Liver (tissue), 9 donors: ENCODE measurements around the gene RIMBP2. TPM values are rescaled to one million over a fixed set of nuclear protein-coding genes. Genes with fewer than 3 reads are reported as not detected.

Experiments used
- DNase-seq: peaks from one replicate; pipeline ENCODE4 v3.0.0-alpha.2; 2017; ENCODE audit warnings: low spot score
- H3K27ac ChIP-seq, 2 donors: one replicate each; pipeline ENCODE4 v1.7.0; 2013; ENCODE audit warnings: inconsistent platforms in 2 of 2, low read length in 2 of 2, control low read depth in 1 of 2, low read depth in 1 of 2, mild to moderate bottlenecking in 1 of 2
- H3K27me3 ChIP-seq, 4 donors: one replicate each; pipeline versions ENCODE4 v1.6.1 to v1.7.0; 2013; ENCODE audit warnings: low read length in 3 of 4, inconsistent platforms in 1 of 4, mild to moderate bottlenecking in 1 of 4, moderate library complexity in 1 of 4; ENCODE audit not compliant: control insufficient read depth in 4 of 4, insufficient read depth in 4 of 4
- H3K36me3 ChIP-seq, 4 donors: one replicate each; pipeline versions ENCODE4 v1.6.1 to v1.7.0; 2013; ENCODE audit warnings: low read length in 3 of 4, mild to moderate bottlenecking in 3 of 4, low read depth in 1 of 4, moderate library complexity in 1 of 4; ENCODE audit not compliant: control insufficient read depth in 4 of 4, insufficient read depth in 3 of 4
- H3K4me1 ChIP-seq, 4 donors: one replicate each; pipeline versions ENCODE4 v1.6.1 to v1.7.0; 2013; ENCODE audit warnings: low read length in 3 of 4, mild to moderate bottlenecking in 3 of 4, moderate library complexity in 1 of 4; ENCODE audit not compliant: control insufficient read depth in 4 of 4, insufficient read depth in 4 of 4
- H3K4me3 ChIP-seq, 3 donors: one replicate each; pipeline versions ENCODE4 v1.6.1 to v1.7.0; 2013; ENCODE audit warnings: low read length in 3 of 3, control low read depth in 1 of 3, low read depth in 1 of 3, mild to moderate bottlenecking in 1 of 3
- H3K9ac ChIP-seq, 2 donors: one replicate each; pipeline ENCODE4 v1.7.0; 2013; ENCODE audit warnings: low read length in 2 of 2, mild to moderate bottlenecking in 2 of 2, moderate library complexity in 2 of 2, control low read depth in 1 of 2, low read depth in 1 of 2
- H3K9me3 ChIP-seq, 4 donors: one replicate each; pipeline versions ENCODE4 v1.6.1 to v1.7.0; 2013; ENCODE audit warnings: low read length in 3 of 4; ENCODE audit not compliant: control insufficient read depth in 4 of 4
- EGR1 ChIP-seq, 2 donors: IDR thresholded peaks; 2 replicates each; pipeline ENCODE4 v1.6.1; 2016 to 2018; ENCODE audit warnings: antibody characterized with exemption in 2 of 2, low read depth in 2 of 2
- FOXA1 ChIP-seq: IDR thresholded peaks from 2 replicates; pipeline ENCODE4 v1.6.1; 2016; ENCODE audit warnings: antibody characterized with exemption
- GABPA ChIP-seq, 2 donors: IDR thresholded peaks in 1 of 2; conservative IDR thresholded peaks in 1 of 2; 2 replicates each; pipeline ENCODE4 v1.6.1; 2016; ENCODE audit warnings: antibody characterized with exemption in 2 of 2, mild to moderate bottlenecking in 1 of 2, moderate library complexity in 1 of 2
- HNF4A ChIP-seq, 2 donors: conservative IDR thresholded peaks; 2 replicates each; pipeline ENCODE4 v1.6.1; 2016; ENCODE audit warnings: antibody characterized with exemption in 2 of 2, mild to moderate bottlenecking in 2 of 2
- RAD21 ChIP-seq, 2 donors: IDR thresholded peaks; 2 replicates each; pipeline ENCODE4 v1.6.1; 2016; ENCODE audit warnings: antibody characterized with exemption in 2 of 2, mild to moderate bottlenecking in 2 of 2
- RXRA ChIP-seq, 2 donors: IDR thresholded peaks; 2 replicates each; pipeline ENCODE4 v1.6.1; 2017 to 2018; ENCODE audit warnings: antibody characterized with exemption in 2 of 2, mild to moderate bottlenecking in 1 of 2
- SP1 ChIP-seq: IDR thresholded peaks from 2 replicates; pipeline ENCODE4 v1.6.1; 2018; ENCODE audit warnings: antibody characterized with exemption, mild to moderate bottlenecking
- TAF1 ChIP-seq: conservative IDR thresholded peaks from 2 replicates; pipeline ENCODE4 v1.6.1; 2016; ENCODE audit warnings: antibody characterized with exemption, mild to moderate bottlenecking
- WGBS: extraction: QIAGEN DNeasy Blood & Tissue Kit; methylation state at CpG from one replicate; pipeline ENCODE4 v1.1.7; 2013; 5-methylcytosine and 5-hydroxymethylcytosine counted together
- polyA plus RNA-seq, 2 donors: library from polyadenylated mRNA; stranded (reverse) in 1 of 2; unstranded in 1 of 2; fragments of 200-250 nt in 1 of 2; fragments of >200 nt in 1 of 2; fragmentation: Nextera tagmentation in 1 of 2; extraction: Ambion mirVana in 1 of 2; gene quantifications; one replicate each; pipeline versions ENCODE4 v1.2.1 to v1.2.3, GENCODE V29; 2013 to 2015
- total RNA-seq, 2 donors: library from RNA; depleted of rRNA; stranded (reverse); fragments of >200 nt; gene quantifications; one replicate each; pipeline ENCODE4 v1.2.3, GENCODE V29; 2014
- TF ChIP-seq, protein P1 (sequence below): IDR thresholded peaks from 2 replicates; pipeline ENCODE4 v1.6.1; 2016; ENCODE audit warnings: antibody characterized with exemption, mild to moderate bottlenecking
- TF ChIP-seq, protein P2 (sequence below): IDR thresholded peaks from 2 replicates; pipeline ENCODE4 v1.6.1; 2016; ENCODE audit warnings: antibody characterized with exemption
- TF ChIP-seq, protein P3 (sequence below): fragments of 150-350 bp; IDR thresholded peaks from 2 replicates; pipeline ENCODE4 v1.5.1; 2017; ENCODE audit warnings: improper control_type of control experiment, low read depth, low read length; ENCODE audit not compliant: missing input control
- TF ChIP-seq, protein P4 (sequence below): IDR thresholded peaks from 2 replicates; pipeline ENCODE4 v1.6.1; 2016; ENCODE audit warnings: antibody characterized with exemption
- donor health status: healthy.
- donor health status: healthy.
- donor health status: healthy.
- donor health status: healthy.
- donor health status: healthy.

The RIMBP2 gene
- total and polyA plus RNA-seq, 4 donors = 0.01 to 0.17 (median 0.09) TPM; not detected in 1

DNA sequence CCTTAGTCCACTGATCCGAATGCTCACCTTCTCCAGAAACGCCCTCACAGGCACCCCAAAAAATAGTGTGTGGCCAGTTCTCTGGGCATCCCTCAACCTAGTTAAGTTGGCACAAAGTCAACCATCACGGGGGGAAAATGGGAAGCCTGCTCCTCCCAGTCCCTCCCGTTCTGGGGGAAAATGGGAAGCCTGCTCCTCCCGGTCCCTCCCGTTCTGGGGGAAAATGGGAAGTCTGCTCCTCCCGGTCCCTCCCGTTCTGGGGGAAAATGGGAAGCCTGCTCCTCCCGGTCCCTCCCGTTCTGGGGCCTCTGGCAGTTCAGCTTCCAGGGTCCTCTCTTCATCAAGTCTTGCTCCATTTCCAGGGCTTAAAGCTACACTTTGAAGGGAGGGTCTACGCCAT, 106.1 kb downstream of the RIMBP2 start:
- no peak overlapping the region for H3K9ac ChIP-seq
- no peak overlapping the region for H3K27ac ChIP-seq
- H3K36me3 ChIP-seq = no peaks in the 10 kb centered on the region
- no peaks in the 10 kb centered on the region for H3K9me3 ChIP-seq
- no peaks in the 10 kb centered on the region for H3K27me3 ChIP-seq
- TF ChIP-seq TAF1 (no peak), SP1 (no peak), GABPA (IDR thresholded peaks at IDR 0.05 in 1 of 2, conservative IDR thresholded peaks at IDR 0.05 in 1 of 2) (no peak), EGR1 (IDR thresholded peaks at IDR 0.05; ENCODE audit: low read depth in 2 of 2) (no peak)
- TF ChIP-seq, protein P1, sequence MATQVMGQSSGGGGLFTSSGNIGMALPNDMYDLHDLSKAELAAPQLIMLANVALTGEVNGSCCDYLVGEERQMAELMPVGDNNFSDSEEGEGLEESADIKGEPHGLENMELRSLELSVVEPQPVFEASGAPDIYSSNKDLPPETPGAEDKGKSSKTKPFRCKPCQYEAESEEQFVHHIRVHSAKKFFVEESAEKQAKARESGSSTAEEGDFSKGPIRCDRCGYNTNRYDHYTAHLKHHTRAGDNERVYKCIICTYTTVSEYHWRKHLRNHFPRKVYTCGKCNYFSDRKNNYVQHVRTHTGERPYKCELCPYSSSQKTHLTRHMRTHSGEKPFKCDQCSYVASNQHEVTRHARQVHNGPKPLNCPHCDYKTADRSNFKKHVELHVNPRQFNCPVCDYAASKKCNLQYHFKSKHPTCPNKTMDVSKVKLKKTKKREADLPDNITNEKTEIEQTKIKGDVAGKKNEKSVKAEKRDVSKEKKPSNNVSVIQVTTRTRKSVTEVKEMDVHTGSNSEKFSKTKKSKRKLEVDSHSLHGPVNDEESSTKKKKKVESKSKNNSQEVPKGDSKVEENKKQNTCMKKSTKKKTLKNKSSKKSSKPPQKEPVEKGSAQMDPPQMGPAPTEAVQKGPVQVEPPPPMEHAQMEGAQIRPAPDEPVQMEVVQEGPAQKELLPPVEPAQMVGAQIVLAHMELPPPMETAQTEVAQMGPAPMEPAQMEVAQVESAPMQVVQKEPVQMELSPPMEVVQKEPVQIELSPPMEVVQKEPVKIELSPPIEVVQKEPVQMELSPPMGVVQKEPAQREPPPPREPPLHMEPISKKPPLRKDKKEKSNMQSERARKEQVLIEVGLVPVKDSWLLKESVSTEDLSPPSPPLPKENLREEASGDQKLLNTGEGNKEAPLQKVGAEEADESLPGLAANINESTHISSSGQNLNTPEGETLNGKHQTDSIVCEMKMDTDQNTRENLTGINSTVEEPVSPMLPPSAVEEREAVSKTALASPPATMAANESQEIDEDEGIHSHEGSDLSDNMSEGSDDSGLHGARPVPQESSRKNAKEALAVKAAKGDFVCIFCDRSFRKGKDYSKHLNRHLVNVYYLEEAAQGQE = no peak
- TF ChIP-seq, protein P2, sequence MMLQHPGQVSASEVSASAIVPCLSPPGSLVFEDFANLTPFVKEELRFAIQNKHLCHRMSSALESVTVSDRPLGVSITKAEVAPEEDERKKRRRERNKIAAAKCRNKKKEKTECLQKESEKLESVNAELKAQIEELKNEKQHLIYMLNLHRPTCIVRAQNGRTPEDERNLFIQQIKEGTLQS = no peak
- TF ChIP-seq, protein P3, sequence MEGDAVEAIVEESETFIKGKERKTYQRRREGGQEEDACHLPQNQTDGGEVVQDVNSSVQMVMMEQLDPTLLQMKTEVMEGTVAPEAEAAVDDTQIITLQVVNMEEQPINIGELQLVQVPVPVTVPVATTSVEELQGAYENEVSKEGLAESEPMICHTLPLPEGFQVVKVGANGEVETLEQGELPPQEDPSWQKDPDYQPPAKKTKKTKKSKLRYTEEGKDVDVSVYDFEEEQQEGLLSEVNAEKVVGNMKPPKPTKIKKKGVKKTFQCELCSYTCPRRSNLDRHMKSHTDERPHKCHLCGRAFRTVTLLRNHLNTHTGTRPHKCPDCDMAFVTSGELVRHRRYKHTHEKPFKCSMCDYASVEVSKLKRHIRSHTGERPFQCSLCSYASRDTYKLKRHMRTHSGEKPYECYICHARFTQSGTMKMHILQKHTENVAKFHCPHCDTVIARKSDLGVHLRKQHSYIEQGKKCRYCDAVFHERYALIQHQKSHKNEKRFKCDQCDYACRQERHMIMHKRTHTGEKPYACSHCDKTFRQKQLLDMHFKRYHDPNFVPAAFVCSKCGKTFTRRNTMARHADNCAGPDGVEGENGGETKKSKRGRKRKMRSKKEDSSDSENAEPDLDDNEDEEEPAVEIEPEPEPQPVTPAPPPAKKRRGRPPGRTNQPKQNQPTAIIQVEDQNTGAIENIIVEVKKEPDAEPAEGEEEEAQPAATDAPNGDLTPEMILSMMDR = no peak
- 75% methylated on average over 11 of the region's 11 CpGs for WGBS
- DNase-seq = no peak
- H3K4me1 ChIP-seq = no peaks in the 10 kb centered on the region
- H3K4me3 ChIP-seq = no peak overlapping the region

DNA sequence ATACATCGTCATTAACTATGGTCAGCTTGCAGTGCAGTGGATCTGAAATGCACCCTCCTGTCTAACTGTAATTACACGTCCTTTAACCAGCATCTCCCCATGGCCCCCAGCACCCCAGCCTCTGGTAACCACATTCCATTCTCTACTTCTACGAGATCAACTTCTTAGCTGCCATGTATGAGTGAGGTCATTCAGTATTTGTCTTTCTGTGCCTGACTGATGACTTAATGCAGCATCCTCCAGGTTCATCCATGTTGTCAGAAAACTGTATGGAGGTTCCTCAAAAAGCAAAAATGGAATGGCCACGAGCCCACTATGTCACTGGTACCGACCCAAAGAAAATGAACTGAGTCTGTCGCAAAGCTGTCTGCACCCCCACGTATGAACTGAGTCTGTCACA, 107.3 kb downstream of the RIMBP2 start:
- DNase-seq = no peak
- no peaks in the 10 kb centered on the region for H3K9me3 ChIP-seq
- H3K4me3 ChIP-seq = no peak overlapping the region
- no peaks in the 10 kb centered on the region for H3K27me3 ChIP-seq
- no peaks in the 10 kb centered on the region for H3K36me3 ChIP-seq
- no peak overlapping the region for H3K27ac ChIP-seq
- 81% methylated on average over 7 of the region's 7 CpGs for WGBS
- TF ChIP-seq TAF1 (no peak), FOXA1 (no peak), RXRA (IDR thresholded peaks at IDR 0.05) (no peak), RAD21 (IDR thresholded peaks at IDR 0.05) (no peak), SP1 (no peak), EGR1 (IDR thresholded peaks at IDR 0.05; ENCODE audit: low read depth in 2 of 2) (no peak), HNF4A (conservative IDR thresholded peaks at IDR 0.05) (no peak), GABPA (IDR thresholded peaks at IDR 0.05 in 1 of 2, conservative IDR thresholded peaks at IDR 0.05 in 1 of 2) (no peak)
- TF ChIP-seq, protein P4, sequence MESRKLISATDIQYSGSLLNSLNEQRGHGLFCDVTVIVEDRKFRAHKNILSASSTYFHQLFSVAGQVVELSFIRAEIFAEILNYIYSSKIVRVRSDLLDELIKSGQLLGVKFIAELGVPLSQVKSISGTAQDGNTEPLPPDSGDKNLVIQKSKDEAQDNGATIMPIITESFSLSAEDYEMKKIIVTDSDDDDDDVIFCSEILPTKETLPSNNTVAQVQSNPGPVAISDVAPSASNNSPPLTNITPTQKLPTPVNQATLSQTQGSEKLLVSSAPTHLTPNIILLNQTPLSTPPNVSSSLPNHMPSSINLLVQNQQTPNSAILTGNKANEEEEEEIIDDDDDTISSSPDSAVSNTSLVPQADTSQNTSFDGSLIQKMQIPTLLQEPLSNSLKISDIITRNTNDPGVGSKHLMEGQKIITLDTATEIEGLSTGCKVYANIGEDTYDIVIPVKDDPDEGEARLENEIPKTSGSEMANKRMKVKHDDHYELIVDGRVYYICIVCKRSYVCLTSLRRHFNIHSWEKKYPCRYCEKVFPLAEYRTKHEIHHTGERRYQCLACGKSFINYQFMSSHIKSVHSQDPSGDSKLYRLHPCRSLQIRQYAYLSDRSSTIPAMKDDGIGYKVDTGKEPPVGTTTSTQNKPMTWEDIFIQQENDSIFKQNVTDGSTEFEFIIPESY = no peak
- TF ChIP-seq, protein P2 = no peak
- TF ChIP-seq, protein P1 = no peak
- no peaks in the 10 kb centered on the region for H3K4me1 ChIP-seq
- no peak overlapping the region for H3K9ac ChIP-seq
